WTC11 (cell line): ENCODE results near the gene SRP14.

Source experiments
- CREB1 ChIP-seq: sonication (generic); formaldehyde crosslinking; IDR thresholded peaks from 2 replicates; pipeline ENCODE4 v1.8.0; 2023; ENCODE audit warnings: mild to moderate bottlenecking, missing genetic modification reagents
- CREM ChIP-seq: sonication (generic); formaldehyde crosslinking; IDR thresholded peaks from 2 replicates; pipeline ENCODE4 v1.8.1; 2022; ENCODE audit warnings: mild to moderate bottlenecking, missing genetic modification reagents, moderate library complexity
- MLX ChIP-seq: sonication (generic); formaldehyde crosslinking; IDR thresholded peaks from 2 replicates; pipeline ENCODE4 v1.8.1; 2023; ENCODE audit warnings: mild to moderate bottlenecking, missing genetic modification reagents, moderate library complexity
- ZNF263 ChIP-seq: sonication (generic); formaldehyde crosslinking; IDR thresholded peaks from 2 replicates; pipeline ENCODE4 v1.8.1; 2022; ENCODE audit warnings: low read depth, mild to moderate bottlenecking, moderate library complexity, missing genetic modification reagents
- TF ChIP-seq, protein P1 (sequence below): fragments of 200-600 bp; IDR thresholded peaks from 2 replicates; pipeline ENCODE4 v1.8.0; 2022; ENCODE audit warnings: antibody characterized with exemption
- TF ChIP-seq, protein P2 (sequence below): sonication (generic); formaldehyde crosslinking; IDR thresholded peaks from 2 replicates; pipeline ENCODE4 v1.8.1; 2023; ENCODE audit warnings: mild to moderate bottlenecking, missing genetic modification reagents
- TF ChIP-seq, protein P3 (sequence below): sonication (generic); formaldehyde crosslinking; conservative IDR thresholded peaks from 2 replicates; pipeline ENCODE4 v1.8.1; 2022; ENCODE audit warnings: mild to moderate bottlenecking, missing genetic modification reagents
- TF ChIP-seq, protein P4 (sequence below): sonication (generic); formaldehyde crosslinking; IDR thresholded peaks from 2 replicates; pipeline ENCODE4 v1.8.1; 2022; ENCODE audit warnings: missing genetic modification reagents, borderline replicate concordance
- TF ChIP-seq, protein P5 (sequence below): sonication (generic); formaldehyde crosslinking; IDR thresholded peaks from 2 replicates; pipeline ENCODE4 v1.8.1; 2023; ENCODE audit warnings: mild to moderate bottlenecking, missing genetic modification reagents
- TF ChIP-seq, protein P6 (sequence below): sonication (generic); formaldehyde crosslinking; IDR thresholded peaks from 2 replicates; pipeline ENCODE4 v1.8.0; 2022; ENCODE audit warnings: mild to moderate bottlenecking, missing genetic modification reagents
- TF ChIP-seq, protein P7 (sequence below): sonication (generic); formaldehyde crosslinking; IDR thresholded peaks from 2 replicates; pipeline ENCODE4 v1.8.1; 2022; ENCODE audit warnings: mild to moderate bottlenecking, missing genetic modification reagents, moderate library complexity, borderline replicate concordance

DNA sequence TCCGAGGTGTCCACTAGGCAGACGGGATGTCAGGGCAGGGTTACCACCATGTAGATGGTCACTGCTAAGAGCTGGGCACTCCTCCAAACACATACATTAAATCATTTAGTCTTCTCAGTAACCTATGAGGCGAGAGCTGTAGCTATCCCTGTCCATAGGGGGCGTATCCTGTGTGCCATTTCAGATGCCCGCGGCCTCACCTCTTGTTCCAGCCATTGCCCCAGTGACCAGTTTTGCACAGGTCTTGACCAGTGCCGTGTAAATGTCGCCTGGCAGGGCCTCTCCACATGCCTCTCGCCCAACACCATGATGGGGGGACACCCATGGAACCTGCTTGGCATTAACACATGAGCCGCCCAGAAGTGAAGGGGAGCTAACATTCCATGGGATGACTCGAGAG lies 20.8 kb upstream of the SRP14 start:
- TF ChIP-seq, protein P1, sequence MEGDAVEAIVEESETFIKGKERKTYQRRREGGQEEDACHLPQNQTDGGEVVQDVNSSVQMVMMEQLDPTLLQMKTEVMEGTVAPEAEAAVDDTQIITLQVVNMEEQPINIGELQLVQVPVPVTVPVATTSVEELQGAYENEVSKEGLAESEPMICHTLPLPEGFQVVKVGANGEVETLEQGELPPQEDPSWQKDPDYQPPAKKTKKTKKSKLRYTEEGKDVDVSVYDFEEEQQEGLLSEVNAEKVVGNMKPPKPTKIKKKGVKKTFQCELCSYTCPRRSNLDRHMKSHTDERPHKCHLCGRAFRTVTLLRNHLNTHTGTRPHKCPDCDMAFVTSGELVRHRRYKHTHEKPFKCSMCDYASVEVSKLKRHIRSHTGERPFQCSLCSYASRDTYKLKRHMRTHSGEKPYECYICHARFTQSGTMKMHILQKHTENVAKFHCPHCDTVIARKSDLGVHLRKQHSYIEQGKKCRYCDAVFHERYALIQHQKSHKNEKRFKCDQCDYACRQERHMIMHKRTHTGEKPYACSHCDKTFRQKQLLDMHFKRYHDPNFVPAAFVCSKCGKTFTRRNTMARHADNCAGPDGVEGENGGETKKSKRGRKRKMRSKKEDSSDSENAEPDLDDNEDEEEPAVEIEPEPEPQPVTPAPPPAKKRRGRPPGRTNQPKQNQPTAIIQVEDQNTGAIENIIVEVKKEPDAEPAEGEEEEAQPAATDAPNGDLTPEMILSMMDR = no peak
- TF ChIP-seq, protein P2, sequence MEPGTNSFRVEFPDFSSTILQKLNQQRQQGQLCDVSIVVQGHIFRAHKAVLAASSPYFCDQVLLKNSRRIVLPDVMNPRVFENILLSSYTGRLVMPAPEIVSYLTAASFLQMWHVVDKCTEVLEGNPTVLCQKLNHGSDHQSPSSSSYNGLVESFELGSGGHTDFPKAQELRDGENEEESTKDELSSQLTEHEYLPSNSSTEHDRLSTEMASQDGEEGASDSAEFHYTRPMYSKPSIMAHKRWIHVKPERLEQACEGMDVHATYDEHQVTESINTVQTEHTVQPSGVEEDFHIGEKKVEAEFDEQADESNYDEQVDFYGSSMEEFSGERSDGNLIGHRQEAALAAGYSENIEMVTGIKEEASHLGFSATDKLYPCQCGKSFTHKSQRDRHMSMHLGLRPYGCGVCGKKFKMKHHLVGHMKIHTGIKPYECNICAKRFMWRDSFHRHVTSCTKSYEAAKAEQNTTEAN (CRISPR knock-in tag) = no peak
- TF ChIP-seq MLX (CRISPR knock-in tag) (no peak), CREB1 (CRISPR knock-in tag) (no peak), CREM (CRISPR knock-in tag) (no peak), ZNF263 (no peak)
- TF ChIP-seq, protein P3, sequence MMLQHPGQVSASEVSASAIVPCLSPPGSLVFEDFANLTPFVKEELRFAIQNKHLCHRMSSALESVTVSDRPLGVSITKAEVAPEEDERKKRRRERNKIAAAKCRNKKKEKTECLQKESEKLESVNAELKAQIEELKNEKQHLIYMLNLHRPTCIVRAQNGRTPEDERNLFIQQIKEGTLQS = no peak
- TF ChIP-seq, protein P4, sequence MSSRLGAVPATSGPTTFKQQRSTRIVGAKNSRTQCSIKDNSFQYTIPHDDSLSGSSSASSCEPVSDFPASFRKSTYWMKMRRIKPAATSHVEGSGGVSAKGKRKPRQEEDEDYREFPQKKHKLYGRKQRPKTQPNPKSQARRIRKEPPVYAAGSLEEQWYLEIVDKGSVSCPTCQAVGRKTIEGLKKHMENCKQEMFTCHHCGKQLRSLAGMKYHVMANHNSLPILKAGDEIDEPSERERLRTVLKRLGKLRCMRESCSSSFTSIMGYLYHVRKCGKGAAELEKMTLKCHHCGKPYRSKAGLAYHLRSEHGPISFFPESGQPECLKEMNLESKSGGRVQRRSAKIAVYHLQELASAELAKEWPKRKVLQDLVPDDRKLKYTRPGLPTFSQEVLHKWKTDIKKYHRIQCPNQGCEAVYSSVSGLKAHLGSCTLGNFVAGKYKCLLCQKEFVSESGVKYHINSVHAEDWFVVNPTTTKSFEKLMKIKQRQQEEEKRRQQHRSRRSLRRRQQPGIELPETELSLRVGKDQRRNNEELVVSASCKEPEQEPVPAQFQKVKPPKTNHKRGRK = no peak
- TF ChIP-seq, protein P5, sequence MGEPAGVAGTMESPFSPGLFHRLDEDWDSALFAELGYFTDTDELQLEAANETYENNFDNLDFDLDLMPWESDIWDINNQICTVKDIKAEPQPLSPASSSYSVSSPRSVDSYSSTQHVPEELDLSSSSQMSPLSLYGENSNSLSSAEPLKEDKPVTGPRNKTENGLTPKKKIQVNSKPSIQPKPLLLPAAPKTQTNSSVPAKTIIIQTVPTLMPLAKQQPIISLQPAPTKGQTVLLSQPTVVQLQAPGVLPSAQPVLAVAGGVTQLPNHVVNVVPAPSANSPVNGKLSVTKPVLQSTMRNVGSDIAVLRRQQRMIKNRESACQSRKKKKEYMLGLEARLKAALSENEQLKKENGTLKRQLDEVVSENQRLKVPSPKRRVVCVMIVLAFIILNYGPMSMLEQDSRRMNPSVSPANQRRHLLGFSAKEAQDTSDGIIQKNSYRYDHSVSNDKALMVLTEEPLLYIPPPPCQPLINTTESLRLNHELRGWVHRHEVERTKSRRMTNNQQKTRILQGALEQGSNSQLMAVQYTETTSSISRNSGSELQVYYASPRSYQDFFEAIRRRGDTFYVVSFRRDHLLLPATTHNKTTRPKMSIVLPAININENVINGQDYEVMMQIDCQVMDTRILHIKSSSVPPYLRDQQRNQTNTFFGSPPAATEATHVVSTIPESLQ (CRISPR knock-in tag) = no peak
- TF ChIP-seq, protein P6, sequence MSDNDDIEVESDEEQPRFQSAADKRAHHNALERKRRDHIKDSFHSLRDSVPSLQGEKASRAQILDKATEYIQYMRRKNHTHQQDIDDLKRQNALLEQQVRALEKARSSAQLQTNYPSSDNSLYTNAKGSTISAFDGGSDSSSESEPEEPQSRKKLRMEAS (CRISPR knock-in tag) = no peak
- TF ChIP-seq, protein P7, sequence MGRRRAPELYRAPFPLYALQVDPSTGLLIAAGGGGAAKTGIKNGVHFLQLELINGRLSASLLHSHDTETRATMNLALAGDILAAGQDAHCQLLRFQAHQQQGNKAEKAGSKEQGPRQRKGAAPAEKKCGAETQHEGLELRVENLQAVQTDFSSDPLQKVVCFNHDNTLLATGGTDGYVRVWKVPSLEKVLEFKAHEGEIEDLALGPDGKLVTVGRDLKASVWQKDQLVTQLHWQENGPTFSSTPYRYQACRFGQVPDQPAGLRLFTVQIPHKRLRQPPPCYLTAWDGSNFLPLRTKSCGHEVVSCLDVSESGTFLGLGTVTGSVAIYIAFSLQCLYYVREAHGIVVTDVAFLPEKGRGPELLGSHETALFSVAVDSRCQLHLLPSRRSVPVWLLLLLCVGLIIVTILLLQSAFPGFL (CRISPR knock-in tag) = no peak
